Astrocyte of the spinal cord (primary cell): ENCODE results near the gene FAM200B.

Experiments
- DNase-seq: peaks from one replicate; pipeline ENCODE4 v3.0.0; 2011; ENCODE audit warnings: low read depth, low spot score
- H3K4me3 ChIP-seq: 2 replicates; pipeline ENCODE4 v1.5.1; 2011; ENCODE audit warnings: low read depth, mild to moderate bottlenecking, low read length, moderate library complexity
- CTCF ChIP-seq: IDR thresholded peaks from 2 replicates; pipeline ENCODE4 v1.5.1; 2012; ENCODE audit warnings: low read depth, mild to moderate bottlenecking, low read length, inconsistent platforms
- in situ Hi-C: cut with HindIII; loops from 2 replicates; pipeline ENCODE4 v1.10.0; 2017; ENCODE audit warnings: low sequenced_read_pairs

The FAM200B gene

GRCh38 chr4:15691346-15692135, 9.9 kb downstream of the FAM200B start:
- DNase-seq, result peak; percentile 61

DNA sequence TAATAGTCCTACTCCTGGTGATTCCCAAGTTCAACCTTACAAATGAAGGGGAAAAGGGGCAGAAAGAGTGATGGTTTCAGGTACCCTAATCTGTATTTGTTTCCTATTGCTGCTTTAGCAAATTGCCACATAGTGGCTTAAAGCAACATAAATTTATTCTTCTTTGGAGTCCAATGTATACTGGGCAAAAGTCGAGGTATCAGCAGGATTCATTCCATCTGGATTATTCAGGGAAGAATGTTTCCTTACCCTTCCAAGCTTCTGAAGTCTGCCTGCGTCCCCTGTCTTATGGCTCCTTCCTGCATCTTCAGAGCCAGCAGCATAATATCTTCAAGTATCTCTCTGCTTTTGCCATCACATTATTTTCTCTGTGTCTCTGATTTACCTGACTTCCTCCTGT, 11.0 kb downstream of the FAM200B start:
- H3K4me3 ChIP-seq, result no peak overlapping the region
- TF ChIP-seq CTCF, result no peak
- in situ Hi-C loops, result no loop called here
- DNase-seq, result peak; percentile 33

More at GRCh38 chr4:15691346-15692135, 9.9 kb downstream of the FAM200B start:
- in situ Hi-C loops, result no loop called here
- no peak overlapping the region for H3K4me3 ChIP-seq
- TF ChIP-seq CTCF, result no peak

DNA sequence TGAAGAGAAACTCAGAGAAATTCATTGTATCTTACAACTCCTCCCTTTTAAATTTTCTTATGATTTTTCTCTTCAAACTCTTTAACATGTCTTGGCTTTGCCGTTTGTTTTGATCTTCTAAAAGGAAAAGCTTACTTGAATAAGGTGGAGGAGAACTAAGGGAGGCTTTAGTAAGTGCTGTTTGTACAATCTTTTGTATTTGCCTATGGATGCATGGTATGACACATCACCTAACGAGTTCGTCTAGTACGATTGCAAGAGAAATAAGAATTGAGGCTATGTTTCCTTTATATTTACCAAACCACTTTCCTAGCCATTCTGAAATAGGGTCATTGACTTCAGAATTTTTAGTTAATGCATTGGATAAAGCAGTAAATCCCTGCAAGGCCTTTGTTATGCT, 12.8 kb downstream of the FAM200B start:
- no peak overlapping the region for H3K4me3 ChIP-seq
- TF ChIP-seq CTCF, result no peak
- in situ Hi-C loops, result no loop called here
- DNase-seq, result peak; percentile 47

DNA sequence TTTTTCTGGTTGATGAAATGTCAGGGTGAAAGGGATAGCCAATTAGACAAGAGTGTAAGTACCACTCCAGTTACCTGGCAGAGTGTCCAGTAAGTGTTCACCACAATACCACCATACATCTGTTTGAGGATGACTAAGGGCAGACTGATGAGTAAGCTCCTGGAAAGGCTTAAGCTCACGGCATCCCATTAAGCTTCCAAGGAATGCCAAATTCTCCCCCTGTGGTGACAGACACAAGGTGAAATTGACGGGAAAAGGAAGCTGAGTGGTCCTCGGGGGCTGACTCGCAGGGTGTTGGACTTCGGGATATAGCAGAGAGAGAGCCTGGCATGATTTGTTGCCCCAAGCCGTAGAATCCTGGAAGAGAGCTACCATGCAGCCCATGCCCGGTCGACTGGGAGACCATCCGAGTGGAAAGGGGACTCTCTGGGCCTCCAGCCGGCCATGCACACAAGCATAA, 13.6 kb downstream of the FAM200B start:
- DNase-seq, result peak; percentile 98
- TF ChIP-seq CTCF, result no peak
- H3K4me3 ChIP-seq, result no peak overlapping the region
- in situ Hi-C loops, result no loop called here

DNA sequence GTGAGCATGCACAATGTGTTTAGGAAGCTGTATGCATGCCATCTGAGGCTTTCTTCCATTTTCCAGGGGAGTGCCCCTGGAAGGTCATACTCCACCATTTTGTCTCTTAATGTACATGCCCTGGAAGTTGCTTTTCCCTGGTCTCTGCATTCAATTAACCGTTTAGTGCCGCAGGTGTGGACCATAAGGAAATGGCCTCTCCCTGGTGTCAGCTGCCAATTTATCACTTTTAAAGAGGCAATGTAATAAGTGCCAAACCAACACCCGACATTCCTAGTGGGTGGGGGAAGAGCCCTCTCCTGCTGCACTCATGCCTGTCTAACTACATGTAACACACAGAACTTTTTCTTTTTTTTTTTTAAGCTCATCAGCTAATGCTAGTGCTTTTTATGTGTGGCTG, 14.1 kb downstream of the FAM200B start:
- TF ChIP-seq CTCF, result no peak
- no peak for DNase-seq

GRCh38 chr4:15696866-15697265, 15.2 kb downstream of the FAM200B start:
- no peak for TF ChIP-seq CTCF
- DNase-seq, result no peak

More for the DNA sequence above, 14.1 kb downstream of the FAM200B start:
- in situ Hi-C loops, result no loop called here
- H3K4me3 ChIP-seq, result no peak overlapping the region

More at GRCh38 chr4:15696866-15697265, 15.2 kb downstream of the FAM200B start:
- in situ Hi-C loops, result no loop called here
- no peak overlapping the region for H3K4me3 ChIP-seq
